KMS-11 (cell line): ENCODE measurements around the gene KCNG1.

ENCODE experiments used
- H2AFZ ChIP-seq: fragments of 200-600 bp; sonication (generic); 2 replicates; pipeline ENCODE4 v1.6.1; 2016; ENCODE audit warnings: antibody characterized with exemption, mixed run types, low read depth
- H3K27ac ChIP-seq: fragments of 200-600 bp; sonication (generic); 2 replicates; pipeline ENCODE4 v1.6.1; 2016; ENCODE audit warnings: mild to moderate bottlenecking, mixed run types
- H3K27me3 ChIP-seq: fragments of 200-600 bp; sonication (generic); 2 replicates; pipeline ENCODE4 v1.6.1; 2017; ENCODE audit warnings: mild to moderate bottlenecking, low read depth, mixed run types, moderate library complexity; ENCODE audit not compliant: insufficient read depth
- H3K36me3 ChIP-seq: fragments of 200-600 bp; sonication (generic); 2 replicates; pipeline ENCODE4 v1.6.1; 2017; ENCODE audit warnings: mild to moderate bottlenecking, mixed run types; ENCODE audit not compliant: insufficient read depth
- H3K4me1 ChIP-seq: fragments of 200-600 bp; sonication (generic); 2 replicates; pipeline ENCODE4 v1.6.1; 2016; ENCODE audit warnings: mild to moderate bottlenecking, low read depth, mixed run types; ENCODE audit not compliant: poor library complexity, severe bottlenecking
- H3K4me2 ChIP-seq: fragments of 200-600 bp; sonication (generic); 2 replicates; pipeline ENCODE4 v1.7.0; 2016; ENCODE audit warnings: mild to moderate bottlenecking, mixed run types
- H3K4me3 ChIP-seq: fragments of 200-600 bp; sonication (generic); IDR thresholded peaks from 2 replicates; pipeline ENCODE4 v1.6.1; 2017; ENCODE audit warnings: low read depth, low read length, mixed read lengths; ENCODE audit not compliant: insufficient read depth
- H3K79me2 ChIP-seq: fragments of 200-600 bp; sonication (generic); 2 replicates; pipeline ENCODE4 v1.6.1; 2016; ENCODE audit warnings: low read depth, mixed run types; ENCODE audit not compliant: insufficient read depth
- H3K9ac ChIP-seq: fragments of 200-600 bp; sonication (generic); 2 replicates; pipeline ENCODE4 v1.6.1; 2016; ENCODE audit warnings: mild to moderate bottlenecking, mixed run types
- H4K20me1 ChIP-seq: fragments of 200-600 bp; sonication (generic); 2 replicates; pipeline ENCODE4 v1.6.1; 2016; ENCODE audit warnings: mild to moderate bottlenecking, mixed run types; ENCODE audit not compliant: insufficient read depth
- CTCF ChIP-seq: fragments of 200-600 bp; sonication (generic); conservative IDR thresholded peaks from 2 replicates; pipeline ENCODE4 v1.6.1; 2017; ENCODE audit warnings: low read depth, mild to moderate bottlenecking, antibody characterized with exemption, low read length, moderate library complexity, mixed read lengths

KCNG1 gene

GRCh38 chr20:51010043-51010365, 12.9 kb downstream of the KCNG1 start:
- Histone ChIP-seq H2AFZ (no peak overlapping the region), H3K4me2 (no peak overlapping the region), H3K79me2 (no peaks in the 10 kb centered on the region), H3K4me3 (no peak overlapping the region), H3K4me1 (no peaks in the 10 kb centered on the region), H4K20me1 (no peaks in the 10 kb centered on the region), H3K9ac (no peak overlapping the region), H3K27me3 (no peaks in the 10 kb centered on the region), H3K27ac (no peak overlapping the region), H3K36me3 (no peaks in the 10 kb centered on the region)
- TF ChIP-seq CTCF = no peak

GRCh38 chr20:51009303-51010042, 13.4 kb downstream of the KCNG1 start:
- Histone ChIP-seq H3K4me1 (no peaks in the 10 kb centered on the region), H3K79me2 (no peaks in the 10 kb centered on the region), H4K20me1 (no peaks in the 10 kb centered on the region), H3K27ac (no peak overlapping the region), H3K27me3 (no peaks in the 10 kb centered on the region), H2AFZ (no peak overlapping the region), H3K36me3 (no peaks in the 10 kb centered on the region), H3K4me3 (no peak overlapping the region), H3K9ac (no peak overlapping the region), H3K4me2 (no peak overlapping the region)
- no peak for TF ChIP-seq CTCF

- H3K4me1 ChIP-seq = no peaks in the 10 kb centered on the region
- no peaks in the 10 kb centered on the region for H4K20me1 ChIP-seq
- H3K9ac ChIP-seq = no peak overlapping the region
- no peak for TF ChIP-seq CTCF
- no peaks in the 10 kb centered on the region for H3K79me2 ChIP-seq
- H3K36me3 ChIP-seq = no peaks in the 10 kb centered on the region
- no peak overlapping the region for H2AFZ ChIP-seq
- H3K4me2 ChIP-seq = no peak overlapping the region
- H3K4me3 ChIP-seq = no peak overlapping the region
- no peak overlapping the region for H3K27ac ChIP-seq
- H3K27me3 ChIP-seq = no peaks in the 10 kb centered on the region
Measured at GRCh38 chr20:51008718-51009117, 14.2 kb downstream of the KCNG1 start.

GRCh38 chr20:51005214-51005613, 17.7 kb downstream of the KCNG1 start:
- Histone ChIP-seq H3K27ac (no peak overlapping the region), H3K4me1 (no peaks in the 10 kb centered on the region), H4K20me1 (no peaks in the 10 kb centered on the region), H3K4me2 (no peak overlapping the region), H3K79me2 (no peaks in the 10 kb centered on the region), H3K36me3 (no peaks in the 10 kb centered on the region), H2AFZ (no peak overlapping the region), H3K9ac (no peak overlapping the region), H3K27me3 (no peaks in the 10 kb centered on the region), H3K4me3 (no peak overlapping the region)
- no peak for TF ChIP-seq CTCF
